Neuronal stem cell (in vitro differentiated cells): Measurements from ENCODE around the gene CEMIP.
A peak's percentile ranks its signal among the peaks of the same experiment; 100 is the strongest.

Source experiments
- DNase-seq: peaks from one replicate; pipeline ENCODE4 v3.0.0-alpha.2; 2013; ENCODE audit warnings: low spot score
- H2AFZ ChIP-seq: one replicate; pipeline ENCODE4 v1.6.1; 2013; ENCODE audit warnings: mild to moderate bottlenecking, low read length, inconsistent platforms
- H2AK5ac ChIP-seq: 2 replicates; pipeline ENCODE4 v1.6.1; 2013; ENCODE audit warnings: low read depth, mild to moderate bottlenecking, inconsistent platforms, low read length, moderate library complexity, mixed read lengths
- H2BK120ac ChIP-seq: 2 replicates; pipeline ENCODE4 v1.6.1; 2013; ENCODE audit warnings: low read depth, mild to moderate bottlenecking, inconsistent platforms, low read length, moderate library complexity, mixed read lengths
- H2BK12ac ChIP-seq: one replicate; pipeline ENCODE4 v1.6.1; 2013; ENCODE audit warnings: low read length, inconsistent platforms
- H2BK15ac ChIP-seq: 2 replicates; pipeline ENCODE4 v1.6.1; 2013; ENCODE audit warnings: mild to moderate bottlenecking, low read length, inconsistent platforms, mixed read lengths
- H2BK5ac ChIP-seq: one replicate; pipeline ENCODE4 v1.6.1; 2013; ENCODE audit warnings: inconsistent platforms, mild to moderate bottlenecking, low read length, moderate library complexity
- H3K14ac ChIP-seq: one replicate; pipeline ENCODE4 v1.6.1; 2013; ENCODE audit warnings: low read length, inconsistent platforms
- H3K18ac ChIP-seq: 2 replicates; pipeline ENCODE4 v1.6.1; 2013; ENCODE audit warnings: low read length, inconsistent platforms
- H3K23ac ChIP-seq: 2 replicates; pipeline ENCODE4 v1.6.1; 2013; ENCODE audit warnings: low read depth, mild to moderate bottlenecking, mixed read lengths, low read length, inconsistent platforms; ENCODE audit not compliant: poor library complexity
- H3K27ac ChIP-seq: replicated peaks from 3 replicates; pipeline ENCODE4 v1.5.1; 2013; ENCODE audit warnings: low read length, inconsistent platforms
- H3K27me3 ChIP-seq, 3 experiments: 2 replicates each; pipeline ENCODE4 v1.6.1; 2013; ENCODE audit warnings: low read length in 3 of 3, mild to moderate bottlenecking in 2 of 3, inconsistent platforms in 1 of 3, low read depth in 1 of 3, mixed read lengths in 1 of 3, moderate library complexity in 1 of 3; ENCODE audit not compliant: control insufficient read depth in 3 of 3, insufficient read depth in 3 of 3
- H3K36me3 ChIP-seq, 2 donors: replicated peaks in 1 of 2; 2 replicates each; pipeline ENCODE4 v1.6.1; 2013; ENCODE audit warnings: low read length in 2 of 2; ENCODE audit not compliant: control insufficient read depth in 2 of 2, insufficient read depth in 2 of 2
- H3K4ac ChIP-seq: 2 replicates; pipeline ENCODE4 v1.6.1; 2013; ENCODE audit warnings: inconsistent platforms, mild to moderate bottlenecking, low read length, moderate library complexity
- H3K4me1 ChIP-seq, 2 donors: 1 replicate in 1 of 2; 2 replicates in 1 of 2; pipeline ENCODE4 v1.6.1; 2013; ENCODE audit warnings: low read length in 2 of 2, low read depth in 1 of 2; ENCODE audit not compliant: control insufficient read depth in 2 of 2, insufficient read depth in 1 of 2
- H3K4me2 ChIP-seq: one replicate; pipeline ENCODE4 v1.6.1; 2013; ENCODE audit warnings: mild to moderate bottlenecking, low read length, inconsistent platforms; ENCODE audit not compliant: insufficient read depth, poor library complexity, severe bottlenecking
- H3K4me3 ChIP-seq, 2 donors: 2 replicates each; pipeline ENCODE4 v1.5.1; 2013; ENCODE audit warnings: low read length in 2 of 2, mild to moderate bottlenecking in 2 of 2, inconsistent platforms in 1 of 2, moderate library complexity in 1 of 2
- H3K79me1 ChIP-seq: one replicate; pipeline ENCODE4 v1.6.1; 2013; ENCODE audit warnings: low read depth, mild to moderate bottlenecking, inconsistent platforms, low read length, moderate library complexity
- H3K9ac ChIP-seq: one replicate; pipeline ENCODE4 v1.6.1; 2013; ENCODE audit warnings: mild to moderate bottlenecking, low read depth, low read length, inconsistent platforms; ENCODE audit not compliant: poor library complexity
- H3K9me3 ChIP-seq, 2 donors: replicated peaks in 1 of 2; 2 replicates each; pipeline versions ENCODE3 to v1.6.1; 2013; ENCODE audit warnings: low read length in 2 of 2, mild to moderate bottlenecking in 2 of 2, inconsistent platforms in 1 of 2, low read depth in 1 of 2, mixed read lengths in 1 of 2, moderate library complexity in 1 of 2; ENCODE audit not compliant: control insufficient read depth in 2 of 2, insufficient read depth in 1 of 2
- H4K8ac ChIP-seq: one replicate; pipeline ENCODE4 v1.6.1; 2013; ENCODE audit warnings: low read depth, mild to moderate bottlenecking, inconsistent platforms, low read length, moderate library complexity
- H4K91ac ChIP-seq: one replicate; pipeline ENCODE4 v1.6.1; 2013; ENCODE audit warnings: low read length, low read depth, mild to moderate bottlenecking, inconsistent platforms; ENCODE audit not compliant: poor library complexity
- whole genome bisulfite sequencing, 2 donors: extraction: QIAGEN DNeasy Blood & Tissue Kit; methylation state at CpG; one replicate each; pipeline ENCODE4 v1.1.7; 2013; ENCODE audit warnings: missing lambda C conversion rate in 2 of 2, mixed read lengths in 1 of 2; ENCODE audit not compliant: insufficient read length in 2 of 2, insufficient replicate concordance in 1 of 2; ENCODE audit errors: extremely low coverage in 2 of 2; 5-methylcytosine and 5-hydroxymethylcytosine counted together

CEMIP gene

GRCh38 chr15:80944818-80945217, 165.6 kb downstream of the CEMIP start:
- H3K9me3 ChIP-seq = no peaks in the 10 kb centered on the region
- H3K4me1 ChIP-seq = no peaks in the 10 kb centered on the region
- H3K23ac ChIP-seq = no peak overlapping the region
- peaks cover 8 to 42% of the 10 kb centered on the region in 2 donors for H3K36me3 ChIP-seq
- no peak overlapping the region for H2BK15ac ChIP-seq
- H3K4ac ChIP-seq = no peak overlapping the region
- H3K27me3 ChIP-seq = no peaks in the 10 kb centered on the region
- peak overlapping the region; percentile 11 for H3K18ac ChIP-seq
- no peak overlapping the region for H2AFZ ChIP-seq
- no peak overlapping the region for H4K8ac ChIP-seq
- no peak overlapping the region for H4K91ac ChIP-seq
- H2BK12ac ChIP-seq = no peak overlapping the region
- H3K27ac ChIP-seq = no peak overlapping the region
- no peak overlapping the region for H3K4me3 ChIP-seq
- H2AK5ac ChIP-seq = no peak overlapping the region
- H3K14ac ChIP-seq = no peak overlapping the region
- no peak overlapping the region for H2BK5ac ChIP-seq
- no peak for DNase-seq
- H2BK120ac ChIP-seq = peak overlapping the region; percentile 77
- WGBS, 2 donors = no CpG with 5 or more reads among the region's 3 CpGs
- no peak overlapping the region for H3K4me2 ChIP-seq
- no peaks in the 10 kb centered on the region for H3K79me1 ChIP-seq
- H3K9ac ChIP-seq = peak overlapping the region; percentile 25

- no peak overlapping the region for H4K8ac ChIP-seq
- no peaks in the 10 kb centered on the region for H3K9me3 ChIP-seq
- no peaks in the 10 kb centered on the region for H3K79me1 ChIP-seq
- no peak overlapping the region for H4K91ac ChIP-seq
- H3K14ac ChIP-seq = no peak overlapping the region
- H2BK5ac ChIP-seq = no peak overlapping the region
- no peak overlapping the region for H2AK5ac ChIP-seq
- H2BK120ac ChIP-seq = no peak overlapping the region
- peaks cover 8 to 46% of the 10 kb centered on the region in 2 donors for H3K36me3 ChIP-seq
- no peaks in the 10 kb centered on the region for H3K4me1 ChIP-seq
- no peak overlapping the region for H2BK15ac ChIP-seq
- no CpG with 5 or more reads among the region's 5 CpGs for WGBS, 2 donors
- no peak overlapping the region for H3K27ac ChIP-seq
- DNase-seq = no peak
- no peak overlapping the region for H2AFZ ChIP-seq
- no peak overlapping the region for H3K23ac ChIP-seq
- no peaks in the 10 kb centered on the region for H3K27me3 ChIP-seq
- H3K4me3 ChIP-seq = no peak overlapping the region
- no peak overlapping the region for H3K18ac ChIP-seq
- no peak overlapping the region for H3K9ac ChIP-seq
- H3K4ac ChIP-seq = no peak overlapping the region
- no peak overlapping the region for H2BK12ac ChIP-seq
- H3K4me2 ChIP-seq = no peak overlapping the region
Measured at GRCh38 chr15:80945605-80946004, 166.4 kb downstream of the CEMIP start.

- H3K4me1 ChIP-seq = no peaks in the 10 kb centered on the region
Measured at GRCh38 chr15:80946576-80946975, 167.4 kb downstream of the CEMIP start.

GRCh38 chr15:80948651-80949292, 169.6 kb downstream of the CEMIP start:
- Histone ChIP-seq H3K18ac (no peak overlapping the region), H2BK15ac (no peak overlapping the region), H3K4me3 (no peak overlapping the region), H3K9me3 (no peaks in the 10 kb centered on the region), H2BK12ac (no peak overlapping the region), H4K8ac (peak overlapping the region; percentile 32), H3K4me2 (no peak overlapping the region), H3K27ac (no peak overlapping the region), H2AFZ (no peak overlapping the region), H3K9ac (no peak overlapping the region), H3K4ac (no peak overlapping the region), H3K4me1 (no peaks in the 10 kb centered on the region), H3K23ac (no peak overlapping the region), H4K91ac (no peak overlapping the region), H3K27me3 (no peaks in the 10 kb centered on the region), H2BK120ac (no peak overlapping the region), H2AK5ac (no peak overlapping the region), H3K14ac (no peak overlapping the region), H3K36me3 (peaks cover 10 to 54% of the 10 kb centered on the region in 2 donors), H2BK5ac (no peak overlapping the region), H3K79me1 (no peaks in the 10 kb centered on the region)
- DNase-seq = no peak
- no CpG with 5 or more reads among the region's 13 CpGs for WGBS, 2 donors

More at GRCh38 chr15:80946576-80946975, 167.4 kb downstream of the CEMIP start:
- Histone ChIP-seq H3K79me1 (no peaks in the 10 kb centered on the region), H2BK120ac (no peak overlapping the region), H3K36me3 (peaks cover 10 to 52% of the 10 kb centered on the region in 2 donors), H3K9me3 (no peaks in the 10 kb centered on the region), H2AFZ (no peak overlapping the region), H2BK12ac (no peak overlapping the region), H3K9ac (no peak overlapping the region), H3K18ac (no peak overlapping the region), H4K91ac (no peak overlapping the region), H3K27ac (no peak overlapping the region), H3K4me2 (no peak overlapping the region), H4K8ac (no peak overlapping the region), H3K23ac (no peak overlapping the region), H2BK5ac (no peak overlapping the region), H2BK15ac (no peak overlapping the region), H2AK5ac (no peak overlapping the region), H3K4ac (no peak overlapping the region), H3K4me3 (no peak overlapping the region), H3K27me3 (no peaks in the 10 kb centered on the region), H3K14ac (no peak overlapping the region)
- WGBS, 2 donors = no CpG with 5 or more reads among the region's 8 CpGs
- DNase-seq = no peak
